Upper lobe of left lung (tissue), 6 donors: ENCODE measurements around the gene FCMR. TPM values are rescaled to one million over a fixed set of nuclear protein-coding genes. Genes with fewer than 3 reads are reported as not detected.
A peak's percentile ranks its signal among the peaks of the same experiment; 100 is the strongest.

Source experiments
- ATAC-seq, 2 donors: fragments of 200-7000 bp; cut with Tn5 transposase; one replicate each; pipeline ENCODE4 v1.9.1; 2022; ENCODE audit warnings: mild to moderate bottlenecking in 2 of 2, moderate library complexity in 2 of 2; ENCODE audit not compliant: low FRiP score in 2 of 2
- DNase-seq, 2 donors: peaks; one replicate each; pipeline ENCODE4 v3.0.0-alpha.2; 2019 to 2020
- H3K27ac ChIP-seq, 4 donors: fragments of 200-600 bp; sonication (generic); one replicate each; pipeline ENCODE4 v1.5.1; 2016 to 2019
- H3K27me3 ChIP-seq, 4 donors: fragments of 200-600 bp; sonication (generic); one replicate each; pipeline ENCODE4 v1.5.1; 2017 to 2019
- H3K36me3 ChIP-seq, 4 donors: fragments of 200-600 bp; sonication (generic); one replicate each; pipeline ENCODE4 v1.5.1; 2016 to 2019
- H3K4me1 ChIP-seq, 4 donors: fragments of 200-600 bp; sonication (generic); one replicate each; pipeline ENCODE4 v1.5.1; 2018 to 2019
- H3K4me3 ChIP-seq, 4 donors: fragments of 200-600 bp; sonication (generic); one replicate each; pipeline ENCODE4 v1.5.1; 2017 to 2019; ENCODE audit warnings: mild to moderate bottlenecking in 2 of 4, moderate library complexity in 1 of 4
- H3K9me3 ChIP-seq, 4 donors: fragments of 200-600 bp; sonication (generic); one replicate each; pipeline ENCODE4 v1.5.1; 2018 to 2019
- CTCF ChIP-seq, 6 experiments: fragments of 450-650 bp in 4 of 6; fragments of 200-600 bp in 2 of 6; sonication (generic) in 2 of 6; IDR thresholded peaks; one replicate each; pipeline ENCODE4 v1.5.1; 2016 to 2019; ENCODE audit warnings: antibody characterized with exemption in 6 of 6
- EP300 ChIP-seq, 4 donors: sonication (generic); formaldehyde crosslinking; IDR thresholded peaks; one replicate each; pipeline ENCODE4 v1.5.1; 2017; ENCODE audit warnings: antibody characterized with exemption in 4 of 4, control low read depth in 2 of 4
- POLR2A ChIP-seq, 4 donors: fragments of 450-650 bp; IDR thresholded peaks; one replicate each; pipeline ENCODE4 v1.5.1; 2016 to 2017; ENCODE audit warnings: antibody characterized with exemption in 4 of 4, mild to moderate bottlenecking in 2 of 4
- POLR2AphosphoS5 ChIP-seq, 2 donors: sonication (generic); formaldehyde crosslinking; IDR thresholded peaks; one replicate each; pipeline ENCODE4 v1.5.1; 2017; ENCODE audit warnings: antibody characterized with exemption in 2 of 2
- WGBS, 2 donors: methylation state at CpG; one replicate each; pipeline ENCODE4 v1.1.5; 2017 to 2018; 5-methylcytosine and 5-hydroxymethylcytosine counted together
- total RNA-seq, 6 donors: library from RNA; depleted of rRNA in 4 of 6; stranded (reverse); fragments of >200 nt in 4 of 6; gene quantifications; one replicate each; pipeline versions ENCODE4 v1.1.0 to v1.2.1, GENCODE V29; 2016 to 2021
- donor health status: DM: no; HTN: no; CAD: no; lungs with moderate emphysema.
- donor health status: DM: no; HTN: yes; CAD: no; lungs with severe emphysema.

FCMR gene
- total RNA-seq, 6 donors from 2014 or later, result 4.3 to 13.6 (median 7.2) TPM

- 7% methylated on average over 31 of the region's 69 CpGs; no CpG with 5 or more reads in 1 of the 2 donors for WGBS, 2 donors
- ATAC-seq, result peak; percentile 76 to 81
- H3K27ac ChIP-seq, result peak overlapping the region; percentile 72 to 86 (median 82)
- H3K36me3 ChIP-seq, result no peaks in the 10 kb centered on the region
- no peaks in the 10 kb centered on the region for H3K9me3 ChIP-seq
- DNase-seq, result peak; percentile 91 to 96
- TF ChIP-seq CTCF (IDR thresholded peaks at IDR 0.05) (peak in 1 of 6 experiments; percentile 16), POLR2AphosphoS5 (IDR thresholded peaks at IDR 0.05) (peak; percentile 80 to 82), POLR2A (IDR thresholded peaks at IDR 0.05) (peak in 1 of 4 donors; percentile 37), EP300 (IDR thresholded peaks at IDR 0.05) (peak in 3 of 4 donors; percentile 75 to 98 (median 88))
- H3K27me3 ChIP-seq, result peaks cover 0 to 8% (median 0%) of the 10 kb centered on the region in 4 donors
- peak overlapping the region; percentile 38 to 54 (median 50) for H3K4me3 ChIP-seq
- H3K4me1 ChIP-seq, result peaks cover 19 to 22% (median 19%) of the 10 kb centered on the region in 4 donors
Observed at GRCh38 chr1:206909161-206909882, 12.4 kb downstream of the FCMR start.

GRCh38 chr1:206908038-206908437 is 13.7 kb downstream of the FCMR start:
- Histone ChIP-seq H3K9me3 (no peaks in the 10 kb centered on the region), H3K4me3 (no peak overlapping the region), H3K36me3 (no peaks in the 10 kb centered on the region), H3K4me1 (peaks cover 19 to 22% (median 19%) of the 10 kb centered on the region in 4 donors), H3K27ac (no peak overlapping the region), H3K27me3 (peaks cover 0 to 8% (median 0%) of the 10 kb centered on the region in 4 donors)
- TF ChIP-seq EP300 (IDR thresholded peaks at IDR 0.05) (no peak), POLR2A (IDR thresholded peaks at IDR 0.05) (no peak), CTCF (IDR thresholded peaks at IDR 0.05) (no peak), POLR2AphosphoS5 (IDR thresholded peaks at IDR 0.05) (no peak)
- ATAC-seq, result no peak
- no peak for DNase-seq
- 93 to 95% methylated on average over 10 of the region's 10 CpGs for WGBS, 2 donors

- no peaks in the 10 kb centered on the region for H3K36me3 ChIP-seq
- DNase-seq (peak in 1 of 2 donors; percentile 46), ATAC-seq (no peak)
- no peaks in the 10 kb centered on the region for H3K9me3 ChIP-seq
- no peak overlapping the region for H3K4me3 ChIP-seq
- WGBS, 2 donors, result 85 to 93% methylated on average over 12 to 23 of the region's 23 CpGs
- H3K27ac ChIP-seq, result no peak overlapping the region
- peaks cover 0 to 8% (median 0%) of the 10 kb centered on the region in 4 donors for H3K27me3 ChIP-seq
- TF ChIP-seq CTCF (IDR thresholded peaks at IDR 0.05), result peak in 1 of 6 experiments; percentile 20
- no peak for TF ChIP-seq EP300 (IDR thresholded peaks at IDR 0.05)
- peaks cover 19 to 22% (median 19%) of the 10 kb centered on the region in 4 donors for H3K4me1 ChIP-seq
Observed at GRCh38 chr1:206907304-206907991, 14.3 kb downstream of the FCMR start.

GRCh38 chr1:206905295-206906164 is 16.2 kb downstream of the FCMR start:
- Histone ChIP-seq H3K9me3 (no peaks in the 10 kb centered on the region), H3K4me3 (no peak overlapping the region), H3K27me3 (peaks cover 0 to 8% (median 0%) of the 10 kb centered on the region in 4 donors), H3K4me1 (peaks cover 15 to 21% (median 18%) of the 10 kb centered on the region in 4 donors), H3K27ac (no peak overlapping the region), H3K36me3 (no peaks in the 10 kb centered on the region)
- no peak for TF ChIP-seq POLR2A (IDR thresholded peaks at IDR 0.05)
- TF ChIP-seq POLR2AphosphoS5 (IDR thresholded peaks at IDR 0.05), result no peak
- TF ChIP-seq CTCF (IDR thresholded peaks at IDR 0.05), result no peak
- TF ChIP-seq EP300 (IDR thresholded peaks at IDR 0.05), result no peak
- 70 to 72% methylated on average over 4 of the region's 4 CpGs for WGBS, 2 donors
- DNase-seq (no peak), ATAC-seq (no peak)
